SU-DHL-6 (cell line): ENCODE results near the gene ADAMTS18.

Source experiments
- H2AFZ ChIP-seq: fragments of 200-600 bp; sonication (generic); 2 replicates; pipeline ENCODE4 v1.6.1; 2014; ENCODE audit warnings: low read depth, mild to moderate bottlenecking, moderate library complexity, mixed read lengths, antibody characterized with exemption, low read length; ENCODE audit not compliant: severe bottlenecking
- H3F3A ChIP-seq: fragments of 200-600 bp; shearing (Covaris generic); 2 replicates; pipeline ENCODE4 v1.6.0; 2016; ENCODE audit warnings: antibody characterized with exemption, mild to moderate bottlenecking; ENCODE audit not compliant: insufficient read depth
- H3K27ac ChIP-seq: fragments of 200-600 bp; sonication (generic); 2 replicates; pipeline ENCODE4 v1.5.1; 2016; ENCODE audit warnings: low read depth, mild to moderate bottlenecking, low read length, moderate library complexity, mixed read lengths
- H3K27me3 ChIP-seq: fragments of 200-600 bp; sonication (generic), shearing (Covaris generic); 2 replicates; pipeline ENCODE4 v1.6.0; 2014; ENCODE audit warnings: mild to moderate bottlenecking, low read length
- H3K36me3 ChIP-seq: fragments of 200-600 bp; sonication (generic); 2 replicates; pipeline ENCODE4 v1.6.1; 2014; ENCODE audit warnings: mild to moderate bottlenecking, low read length, mixed read lengths
- H3K4me2 ChIP-seq: fragments of 300-600, 200-600 bp; shearing (Covaris generic), sonication (generic); 2 replicates; pipeline ENCODE4 v1.6.0; 2014; ENCODE audit warnings: low read length, low read depth, mild to moderate bottlenecking; ENCODE audit not compliant: poor library complexity, severe bottlenecking
- H3K4me3 ChIP-seq: fragments of 200-600 bp; sonication (generic); 2 replicates; pipeline ENCODE4 v1.5.1; 2014; ENCODE audit warnings: antibody characterized with exemption, low read length, mild to moderate bottlenecking, mixed read lengths; ENCODE audit not compliant: insufficient read depth, poor library complexity, severe bottlenecking
- H3K79me2 ChIP-seq: fragments of 200-600 bp; sonication (generic); 2 replicates; pipeline ENCODE4 v1.6.1; 2014; ENCODE audit warnings: mild to moderate bottlenecking, low read length, moderate library complexity; ENCODE audit not compliant: insufficient read depth
- H3K9ac ChIP-seq: fragments of 200-600 bp; sonication (generic); 2 replicates; pipeline ENCODE4 v1.7.0; 2014; ENCODE audit warnings: mild to moderate bottlenecking, low read length
- H3K9me2 ChIP-seq: fragments of 200-600 bp; sonication (generic); replicated peaks from 2 replicates; pipeline ENCODE4 v1.6.1; 2014; ENCODE audit warnings: low read length; ENCODE audit not compliant: insufficient read depth
- H3K9me3 ChIP-seq: fragments of 200-600 bp; sonication (generic); 2 replicates; pipeline ENCODE4 v1.6.1; 2014; ENCODE audit warnings: low read length, mixed read lengths; ENCODE audit not compliant: insufficient read depth
- H4K20me1 ChIP-seq: fragments of 200-600 bp; sonication (generic); 2 replicates; pipeline ENCODE4 v1.6.1; 2014; ENCODE audit warnings: low read depth, mild to moderate bottlenecking, antibody characterized with exemption, low read length, moderate library complexity, mixed read lengths
- EZH2phosphoT487 ChIP-seq: fragments of 200-600 bp; sonication (generic), shearing (Covaris generic); conservative IDR thresholded peaks from 2 replicates; pipeline ENCODE4 v1.6.1; 2018; ENCODE audit warnings: mild to moderate bottlenecking, antibody characterized with exemption, low read length, moderate library complexity, mixed read lengths
- TF ChIP-seq, protein P1 (sequence below): fragments of 200-600 bp; sonication (generic); IDR thresholded peaks from one replicate; pipeline ENCODE4 v1.5.1; 2017; ENCODE audit warnings: antibody characterized with exemption, mild to moderate bottlenecking, low read length, moderate library complexity; ENCODE audit not compliant: insufficient read depth, poor library complexity, severe bottlenecking

Gene ADAMTS18

DNA sequence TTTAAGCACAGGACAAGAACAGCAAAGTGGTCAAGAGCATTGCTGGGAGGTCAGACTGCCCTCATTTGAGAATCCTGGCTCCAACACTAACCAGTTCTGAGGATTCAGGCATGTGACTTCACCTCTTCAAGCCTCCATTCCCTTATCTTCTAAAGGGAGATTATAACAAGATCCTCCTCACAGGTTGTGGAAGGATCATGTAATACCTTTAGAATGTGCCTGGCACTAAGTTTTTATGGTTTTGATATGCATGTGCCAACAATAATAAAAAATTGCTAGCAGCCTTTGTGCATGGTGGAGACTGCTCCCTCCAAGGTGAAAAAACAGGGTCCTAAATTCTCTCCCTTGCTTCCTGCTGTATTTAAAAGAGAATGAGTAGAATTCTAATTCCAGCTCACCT is 36.0 kb upstream of the ADAMTS18 start:
- H3K36me3 ChIP-seq: no peaks in the 10 kb centered on the region
- H3K27me3 ChIP-seq: no peaks in the 10 kb centered on the region
- H3K9me3 ChIP-seq: no peaks in the 10 kb centered on the region
- no peak overlapping the region for H3K9ac ChIP-seq
- H3K9me2 ChIP-seq: no peaks in the 10 kb centered on the region
- no peaks in the 10 kb centered on the region for H3F3A ChIP-seq
- H3K4me3 ChIP-seq: no peak overlapping the region
- H3K4me2 ChIP-seq: no peak overlapping the region
- no peaks in the 10 kb centered on the region for H3K79me2 ChIP-seq
- no peaks in the 10 kb centered on the region for H4K20me1 ChIP-seq
- no peak overlapping the region for H2AFZ ChIP-seq
- no peak for TF ChIP-seq EZH2phosphoT487
- TF ChIP-seq, protein P1, sequence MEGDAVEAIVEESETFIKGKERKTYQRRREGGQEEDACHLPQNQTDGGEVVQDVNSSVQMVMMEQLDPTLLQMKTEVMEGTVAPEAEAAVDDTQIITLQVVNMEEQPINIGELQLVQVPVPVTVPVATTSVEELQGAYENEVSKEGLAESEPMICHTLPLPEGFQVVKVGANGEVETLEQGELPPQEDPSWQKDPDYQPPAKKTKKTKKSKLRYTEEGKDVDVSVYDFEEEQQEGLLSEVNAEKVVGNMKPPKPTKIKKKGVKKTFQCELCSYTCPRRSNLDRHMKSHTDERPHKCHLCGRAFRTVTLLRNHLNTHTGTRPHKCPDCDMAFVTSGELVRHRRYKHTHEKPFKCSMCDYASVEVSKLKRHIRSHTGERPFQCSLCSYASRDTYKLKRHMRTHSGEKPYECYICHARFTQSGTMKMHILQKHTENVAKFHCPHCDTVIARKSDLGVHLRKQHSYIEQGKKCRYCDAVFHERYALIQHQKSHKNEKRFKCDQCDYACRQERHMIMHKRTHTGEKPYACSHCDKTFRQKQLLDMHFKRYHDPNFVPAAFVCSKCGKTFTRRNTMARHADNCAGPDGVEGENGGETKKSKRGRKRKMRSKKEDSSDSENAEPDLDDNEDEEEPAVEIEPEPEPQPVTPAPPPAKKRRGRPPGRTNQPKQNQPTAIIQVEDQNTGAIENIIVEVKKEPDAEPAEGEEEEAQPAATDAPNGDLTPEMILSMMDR: no peak
- H3K27ac ChIP-seq: no peak overlapping the region

DNA sequence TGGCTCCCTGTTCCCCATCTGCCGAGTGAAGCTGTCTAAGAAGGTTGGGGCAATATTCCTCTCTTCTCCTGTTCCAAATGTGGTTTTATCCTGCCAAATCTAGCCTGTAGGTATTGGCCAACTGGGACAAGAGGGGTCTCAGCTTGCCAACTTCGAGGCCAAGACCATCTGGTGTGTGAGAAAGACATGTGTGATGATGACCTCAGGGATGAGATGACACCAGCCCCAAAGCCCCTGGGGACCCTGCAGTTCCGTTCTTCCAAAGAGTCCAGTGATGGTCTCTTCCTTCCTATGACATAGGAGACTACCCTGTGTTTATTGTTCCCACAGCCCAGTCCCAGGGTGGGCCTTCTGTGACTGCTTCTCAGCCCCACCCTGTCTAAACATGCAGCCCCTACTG is 34.8 kb upstream of the ADAMTS18 start:
- no peak overlapping the region for H3K4me3 ChIP-seq
- H3K36me3 ChIP-seq: no peaks in the 10 kb centered on the region
- TF ChIP-seq EZH2phosphoT487: no peak
- TF ChIP-seq, protein P1: no peak
- H3K27ac ChIP-seq: no peak overlapping the region
- H3K9me2 ChIP-seq: no peaks in the 10 kb centered on the region
- no peak overlapping the region for H3K4me2 ChIP-seq
- no peak overlapping the region for H3K9ac ChIP-seq
- H4K20me1 ChIP-seq: no peaks in the 10 kb centered on the region
- H2AFZ ChIP-seq: no peak overlapping the region
- no peaks in the 10 kb centered on the region for H3F3A ChIP-seq
- H3K9me3 ChIP-seq: no peaks in the 10 kb centered on the region
- no peaks in the 10 kb centered on the region for H3K79me2 ChIP-seq
- no peaks in the 10 kb centered on the region for H3K27me3 ChIP-seq

DNA sequence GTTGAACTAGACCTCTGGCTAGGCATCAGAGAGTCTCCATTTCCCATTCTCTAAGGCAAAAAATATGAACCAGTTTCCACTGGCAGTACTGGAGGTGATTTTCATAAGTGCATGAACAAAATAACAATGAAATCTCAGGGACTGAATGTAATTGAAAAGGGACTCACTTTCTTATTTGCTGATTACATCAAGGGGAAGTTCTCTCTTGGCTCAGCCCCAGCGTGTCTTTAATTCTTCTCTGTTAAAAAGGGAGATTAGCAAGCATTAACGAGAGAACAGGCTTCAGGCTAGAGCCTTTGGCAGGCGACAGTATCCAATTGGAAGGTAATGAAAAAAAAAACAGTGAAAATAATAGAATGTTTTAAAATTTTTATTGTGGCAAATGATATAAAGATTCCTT is 34.0 kb upstream of the ADAMTS18 start:
- Histone ChIP-seq H3K9me3 (no peaks in the 10 kb centered on the region), H3K27me3 (no peaks in the 10 kb centered on the region), H2AFZ (no peak overlapping the region), H3K36me3 (no peaks in the 10 kb centered on the region), H3K79me2 (no peaks in the 10 kb centered on the region), H3K9me2 (no peaks in the 10 kb centered on the region), H4K20me1 (no peaks in the 10 kb centered on the region), H3K4me3 (no peak overlapping the region), H3K27ac (no peak overlapping the region), H3F3A (no peaks in the 10 kb centered on the region), H3K4me2 (no peak overlapping the region), H3K9ac (no peak overlapping the region)
- TF ChIP-seq EZH2phosphoT487: no peak
- TF ChIP-seq, protein P1: no peak
